CD4-positive, alpha-beta T cell (primary cell): Measurements from ENCODE around the gene ARL5A. TPM values are rescaled to one million over a fixed set of nuclear protein-coding genes. Genes with fewer than 3 reads are reported as not detected.

Experiments
- ATAC-seq: fragments of 200-7000 bp; cut with Tn5 transposase; one replicate; pipeline ENCODE4 v1.10.0; 2022; ENCODE audit warnings: mild to moderate bottlenecking; ENCODE audit not compliant: poor library complexity
- CTCF ChIA-PET: fragments of 350-600 bp; sonication (Branson Sonifier 250); formaldehyde crosslinking; loops from one replicate; lab custom pipeline; 2021; ENCODE audit warnings: antibody characterized with exemption, inconsistent platforms; lab: Charles Lee
- POLR2A ChIA-PET: fragments of 350-600 bp; sonication (Branson Sonifier 250); formaldehyde crosslinking; loops from one replicate; lab custom pipeline; 2021; ENCODE audit warnings: antibody characterized with exemption, inconsistent platforms; lab: Charles Lee
- DNase-seq, 14 experiments: peaks; one replicate each; pipeline ENCODE4 v3.0.0-alpha.2; 2013 to 2020; ENCODE audit warnings: mixed read lengths in 2 of 14
- H3K27ac ChIP-seq, 2 donors: one replicate each; pipeline versions ENCODE4 v1.5.1 to v1.7.0; 2013; ENCODE audit warnings: low read length in 2 of 2, low read depth in 1 of 2, mild to moderate bottlenecking in 1 of 2
- H3K27me3 ChIP-seq, 2 experiments: 1 replicate in 1 of 2; 2 replicates in 1 of 2; pipeline versions ENCODE4 v1.6.1 to v1.7.0; 2013; ENCODE audit warnings: low read length in 2 of 2, control low read depth in 1 of 2, mild to moderate bottlenecking in 1 of 2, moderate library complexity in 1 of 2; ENCODE audit not compliant: insufficient read depth in 2 of 2, control insufficient read depth in 1 of 2
- H3K36me3 ChIP-seq: one replicate; pipeline ENCODE4 v1.6.1; 2013; ENCODE audit warnings: low read length, control low read depth; ENCODE audit not compliant: insufficient read depth
- H3K4me1 ChIP-seq: one replicate; pipeline ENCODE4 v1.6.1; 2013; ENCODE audit warnings: low read length, control low read depth; ENCODE audit not compliant: insufficient read depth
- H3K4me3 ChIP-seq: one replicate; pipeline ENCODE4 v1.5.1; 2013; ENCODE audit warnings: mild to moderate bottlenecking, low read length, moderate library complexity
- H3K9me3 ChIP-seq, 2 experiments: 1 replicate in 1 of 2; 2 replicates in 1 of 2; pipeline versions ENCODE4 v1.6.1 to v1.7.0; 2013; ENCODE audit warnings: low read length in 2 of 2, mild to moderate bottlenecking in 2 of 2, control low read depth in 1 of 2, moderate library complexity in 1 of 2; ENCODE audit not compliant: control insufficient read depth in 1 of 2, insufficient read depth in 1 of 2
- H3K27ac Mint-ChIP-seq: one replicate; pipeline ENCODE4 v1.8.0; 2020; ENCODE audit warnings: mixed read lengths
- H3K27me3 Mint-ChIP-seq: one replicate; pipeline ENCODE4 v1.8.0; 2021; ENCODE audit warnings: mixed read lengths
- H3K36me3 Mint-ChIP-seq: one replicate; pipeline ENCODE4 v1.8.0; 2021; ENCODE audit warnings: low read depth, mixed read lengths
- H3K4me1 Mint-ChIP-seq: one replicate; pipeline ENCODE4 v1.8.0; 2021; ENCODE audit warnings: low read depth, mixed read lengths
- H3K4me3 Mint-ChIP-seq: one replicate; pipeline ENCODE4 v1.8.0; 2020; ENCODE audit warnings: mild to moderate bottlenecking, mixed read lengths
- H3K9me3 Mint-ChIP-seq: one replicate; pipeline ENCODE4 v1.8.0; 2020; ENCODE audit warnings: mixed read lengths
- intact Hi-C, 2 experiments: fragments of 100-400 bp; cut with DNase I in 1 of 2; cut with micrococcal nuclease in 1 of 2; formaldehyde crosslinking; loops; one replicate each; pipeline versions ENCODE4 v1.15.1 to v1.9.0; 2023 to 2025; cut with DNase I, micrococcal nuclease
- total RNA-seq, 174 experiments: library from RNA in 2 of 174; stranded (reverse) in 2 of 174; gene quantifications; one replicate each; pipeline ENCODE4 v1.2.3 and lab custom pipeline; 2021 to 2026
- TF ChIP-seq, protein P1 (sequence below): fragments of 200-600 bp; IDR thresholded peaks from one replicate; pipeline ENCODE4 v1.8.0; 2022; ENCODE audit warnings: antibody characterized with exemption, mild to moderate bottlenecking

ARL5A gene
- total RNA-seq, 2 experiments from 2014 or later: 16.9 to 20.5 TPM

DNA sequence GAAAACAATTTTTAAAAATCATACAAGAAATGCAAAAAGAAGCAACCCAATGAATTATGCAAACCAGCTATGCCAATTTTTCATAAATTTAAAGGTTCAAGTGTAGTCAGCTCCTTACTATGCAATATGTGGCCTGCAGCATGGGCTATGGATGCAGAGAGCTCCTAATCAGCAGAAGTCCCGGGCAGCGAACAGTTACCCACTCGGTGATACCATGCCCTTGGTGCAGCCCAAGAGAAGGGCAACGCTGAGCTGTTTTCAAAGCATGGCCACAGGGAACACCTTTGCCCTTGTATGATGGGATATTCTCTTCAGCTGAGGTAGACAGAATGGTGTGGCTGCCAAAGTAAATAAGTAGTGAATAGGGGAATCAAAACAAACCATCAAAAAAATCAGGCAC lies 17.3 kb upstream of the ARL5A start:
- Mint-ChIP-seq H3K27ac (no peak overlapping the region), H3K27me3 (no peaks in the 10 kb centered on the region), H3K4me3 (no peak overlapping the region), H3K36me3 (no peaks in the 10 kb centered on the region), H3K4me1 (no peaks in the 10 kb centered on the region), H3K9me3 (no peaks in the 10 kb centered on the region)
- TF ChIP-seq, protein P1, sequence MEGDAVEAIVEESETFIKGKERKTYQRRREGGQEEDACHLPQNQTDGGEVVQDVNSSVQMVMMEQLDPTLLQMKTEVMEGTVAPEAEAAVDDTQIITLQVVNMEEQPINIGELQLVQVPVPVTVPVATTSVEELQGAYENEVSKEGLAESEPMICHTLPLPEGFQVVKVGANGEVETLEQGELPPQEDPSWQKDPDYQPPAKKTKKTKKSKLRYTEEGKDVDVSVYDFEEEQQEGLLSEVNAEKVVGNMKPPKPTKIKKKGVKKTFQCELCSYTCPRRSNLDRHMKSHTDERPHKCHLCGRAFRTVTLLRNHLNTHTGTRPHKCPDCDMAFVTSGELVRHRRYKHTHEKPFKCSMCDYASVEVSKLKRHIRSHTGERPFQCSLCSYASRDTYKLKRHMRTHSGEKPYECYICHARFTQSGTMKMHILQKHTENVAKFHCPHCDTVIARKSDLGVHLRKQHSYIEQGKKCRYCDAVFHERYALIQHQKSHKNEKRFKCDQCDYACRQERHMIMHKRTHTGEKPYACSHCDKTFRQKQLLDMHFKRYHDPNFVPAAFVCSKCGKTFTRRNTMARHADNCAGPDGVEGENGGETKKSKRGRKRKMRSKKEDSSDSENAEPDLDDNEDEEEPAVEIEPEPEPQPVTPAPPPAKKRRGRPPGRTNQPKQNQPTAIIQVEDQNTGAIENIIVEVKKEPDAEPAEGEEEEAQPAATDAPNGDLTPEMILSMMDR: no peak
- Histone ChIP-seq H3K36me3 (no peaks in the 10 kb centered on the region), H3K27ac (no peak overlapping the region), H3K27me3 (no peaks in the 10 kb centered on the region), H3K4me3 (no peak overlapping the region), H3K9me3 (no peaks in the 10 kb centered on the region), H3K4me1 (no peaks in the 10 kb centered on the region)
- ATAC-seq (no peak), DNase-seq (no peak)
- POLR2A ChIA-PET: no interaction called here
- intact Hi-C loops: no loop called here
- CTCF ChIA-PET: interaction anchor here (1.1 kb wide), 1 partner anchor 39 kb away, joined by 3 read pairs; no protein-coding TSS in a partner anchor

DNA sequence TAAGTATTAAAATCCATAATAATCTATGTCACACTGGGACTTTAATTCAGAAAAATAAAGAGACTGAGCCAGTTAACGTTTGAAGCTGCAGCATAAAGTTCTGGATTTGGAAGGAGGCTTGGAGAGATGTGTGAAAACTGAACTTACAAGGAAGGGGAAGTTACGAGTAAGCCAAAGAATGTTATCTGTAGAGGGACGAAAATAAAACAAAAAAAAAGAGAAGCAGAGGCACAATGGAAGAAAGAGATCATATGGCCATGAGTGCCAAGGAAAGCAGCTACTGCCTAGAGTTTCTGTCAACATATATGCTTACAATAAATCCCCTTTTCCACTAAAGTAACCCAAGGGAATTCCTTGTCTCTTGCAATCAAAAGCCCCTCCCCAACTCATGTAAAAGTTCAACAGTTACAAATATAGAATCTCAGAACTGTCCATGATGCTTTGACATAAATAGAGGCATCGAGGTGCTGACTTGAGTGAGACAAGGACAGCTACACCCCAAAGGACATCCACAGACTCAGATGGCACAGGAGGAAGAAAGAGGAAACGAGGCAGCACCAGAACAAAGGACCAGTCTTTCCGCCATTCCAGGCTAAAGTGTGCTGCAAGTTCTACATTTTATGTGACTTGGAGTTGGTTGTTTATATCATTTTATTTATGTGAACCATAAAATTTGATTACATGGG lies 16.1 kb upstream of the ARL5A start:
- H3K27me3 Mint-ChIP-seq: no peaks in the 10 kb centered on the region
- no peaks in the 10 kb centered on the region for H3K4me1 ChIP-seq
- ChIA-PET CTCF (no interaction called here), POLR2A (no interaction called here)
- H3K27me3 ChIP-seq: no peaks in the 10 kb centered on the region
- DNase-seq (no peak), ATAC-seq (no peak)
- no peaks in the 10 kb centered on the region for H3K36me3 Mint-ChIP-seq
- H3K36me3 ChIP-seq: no peaks in the 10 kb centered on the region
- no peak overlapping the region for H3K4me3 Mint-ChIP-seq
- intact Hi-C loops: no loop called here
- no peaks in the 10 kb centered on the region for H3K9me3 Mint-ChIP-seq
- TF ChIP-seq, protein P1: no peak
- H3K4me3 ChIP-seq: no peak overlapping the region
- H3K27ac ChIP-seq: no peak overlapping the region
- H3K27ac Mint-ChIP-seq: no peak overlapping the region
- H3K4me1 Mint-ChIP-seq: no peaks in the 10 kb centered on the region
- no peaks in the 10 kb centered on the region for H3K9me3 ChIP-seq

DNA sequence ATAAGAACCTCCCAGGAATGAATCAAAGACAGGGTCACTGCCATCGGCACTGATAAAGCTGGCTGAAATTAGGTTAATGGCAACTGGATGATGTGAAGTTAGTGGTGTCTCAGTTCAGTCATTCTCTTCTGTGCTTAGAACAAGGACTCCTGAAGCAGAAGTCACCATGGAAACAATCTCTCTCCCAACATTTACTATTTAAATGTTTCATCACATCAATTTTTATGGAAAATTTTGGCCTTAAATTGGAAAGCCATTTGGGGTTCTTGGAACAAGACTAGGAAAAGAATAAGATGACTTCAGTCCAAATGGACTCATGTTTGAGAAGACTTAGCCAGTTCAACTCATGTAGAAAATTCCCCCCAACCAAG lies 15.5 kb upstream of the ARL5A start:
- ChIA-PET CTCF (no interaction called here), POLR2A (no interaction called here)
- intact Hi-C loops: no loop called here
- H3K4me1 Mint-ChIP-seq: no peaks in the 10 kb centered on the region
- no peaks in the 10 kb centered on the region for H3K36me3 Mint-ChIP-seq
- Histone ChIP-seq H3K36me3 (no peaks in the 10 kb centered on the region), H3K9me3 (no peaks in the 10 kb centered on the region), H3K4me1 (no peaks in the 10 kb centered on the region), H3K4me3 (no peak overlapping the region), H3K27ac (no peak overlapping the region), H3K27me3 (no peaks in the 10 kb centered on the region)
- no peak for DNase-seq
- no peak overlapping the region for H3K27ac Mint-ChIP-seq
- no peak for ATAC-seq
- H3K4me3 Mint-ChIP-seq: no peak overlapping the region
- TF ChIP-seq, protein P1: no peak
- no peaks in the 10 kb centered on the region for H3K27me3 Mint-ChIP-seq
- no peaks in the 10 kb centered on the region for H3K9me3 Mint-ChIP-seq
